CD4-positive, alpha-beta T cell (primary cell): ENCODE measurements around the gene CLCN1. TPM values are rescaled to one million over a fixed set of nuclear protein-coding genes. Genes with fewer than 3 reads are reported as not detected.

Experiments
- ATAC-seq: fragments of 200-7000 bp; cut with Tn5 transposase; one replicate; pipeline ENCODE4 v1.10.0; 2022; ENCODE audit warnings: mild to moderate bottlenecking; ENCODE audit not compliant: poor library complexity
- CTCF ChIA-PET: fragments of 350-600 bp; sonication (Branson Sonifier 250); formaldehyde crosslinking; loops from one replicate; lab custom pipeline; 2021; ENCODE audit warnings: antibody characterized with exemption, inconsistent platforms; lab: Charles Lee
- POLR2A ChIA-PET: fragments of 350-600 bp; sonication (Branson Sonifier 250); formaldehyde crosslinking; loops from one replicate; lab custom pipeline; 2021; ENCODE audit warnings: antibody characterized with exemption, inconsistent platforms; lab: Charles Lee
- DNase-seq, 14 experiments: peaks; one replicate each; pipeline ENCODE4 v3.0.0-alpha.2; 2013 to 2020; ENCODE audit warnings: mixed read lengths in 2 of 14
- H3K27ac ChIP-seq, 2 donors: one replicate each; pipeline versions ENCODE4 v1.5.1 to v1.7.0; 2013; ENCODE audit warnings: low read length in 2 of 2, low read depth in 1 of 2, mild to moderate bottlenecking in 1 of 2
- H3K27me3 ChIP-seq, 2 experiments: 1 replicate in 1 of 2; 2 replicates in 1 of 2; pipeline versions ENCODE4 v1.6.1 to v1.7.0; 2013; ENCODE audit warnings: low read length in 2 of 2, control low read depth in 1 of 2, mild to moderate bottlenecking in 1 of 2, moderate library complexity in 1 of 2; ENCODE audit not compliant: insufficient read depth in 2 of 2, control insufficient read depth in 1 of 2
- H3K36me3 ChIP-seq: one replicate; pipeline ENCODE4 v1.6.1; 2013; ENCODE audit warnings: low read length, control low read depth; ENCODE audit not compliant: insufficient read depth
- H3K4me1 ChIP-seq: one replicate; pipeline ENCODE4 v1.6.1; 2013; ENCODE audit warnings: low read length, control low read depth; ENCODE audit not compliant: insufficient read depth
- H3K4me3 ChIP-seq: one replicate; pipeline ENCODE4 v1.5.1; 2013; ENCODE audit warnings: mild to moderate bottlenecking, low read length, moderate library complexity
- H3K9me3 ChIP-seq, 2 experiments: 1 replicate in 1 of 2; 2 replicates in 1 of 2; pipeline versions ENCODE4 v1.6.1 to v1.7.0; 2013; ENCODE audit warnings: low read length in 2 of 2, mild to moderate bottlenecking in 2 of 2, control low read depth in 1 of 2, moderate library complexity in 1 of 2; ENCODE audit not compliant: control insufficient read depth in 1 of 2, insufficient read depth in 1 of 2
- H3K27ac Mint-ChIP-seq: one replicate; pipeline ENCODE4 v1.8.0; 2020; ENCODE audit warnings: mixed read lengths
- H3K27me3 Mint-ChIP-seq: one replicate; pipeline ENCODE4 v1.8.0; 2021; ENCODE audit warnings: mixed read lengths
- H3K36me3 Mint-ChIP-seq: one replicate; pipeline ENCODE4 v1.8.0; 2021; ENCODE audit warnings: low read depth, mixed read lengths
- H3K4me1 Mint-ChIP-seq: one replicate; pipeline ENCODE4 v1.8.0; 2021; ENCODE audit warnings: low read depth, mixed read lengths
- H3K4me3 Mint-ChIP-seq: one replicate; pipeline ENCODE4 v1.8.0; 2020; ENCODE audit warnings: mild to moderate bottlenecking, mixed read lengths
- H3K9me3 Mint-ChIP-seq: one replicate; pipeline ENCODE4 v1.8.0; 2020; ENCODE audit warnings: mixed read lengths
- CTCF ChIP-seq: fragments of 200-600 bp; IDR thresholded peaks from one replicate; pipeline ENCODE4 v1.8.0; 2022; ENCODE audit warnings: antibody characterized with exemption, mild to moderate bottlenecking
- intact Hi-C, 2 experiments: fragments of 100-400 bp; cut with DNase I in 1 of 2; cut with micrococcal nuclease in 1 of 2; formaldehyde crosslinking; loops; one replicate each; pipeline versions ENCODE4 v1.15.1 to v1.9.0; 2023 to 2025; cut with DNase I, micrococcal nuclease
- total RNA-seq, 174 experiments: library from RNA in 2 of 174; stranded (reverse) in 2 of 174; gene quantifications; one replicate each; pipeline ENCODE4 v1.2.3 and lab custom pipeline; 2021 to 2026

The CLCN1 gene
- total RNA-seq, 2 experiments from 2014 or later = not detected

- Histone ChIP-seq H3K27me3 (no peaks in the 10 kb centered on the region), H3K27ac (no peak overlapping the region), H3K4me3 (no peak overlapping the region), H3K9me3 (peaks cover 0 to 4% of the 10 kb centered on the region in 2 experiments), H3K4me1 (peaks cover 17% of the 10 kb centered on the region), H3K36me3 (peaks cover 73% of the 10 kb centered on the region)
- H3K36me3 Mint-ChIP-seq = peaks cover 76% of the 10 kb centered on the region
- POLR2A ChIA-PET = interaction anchor here (1.3 to 2.0 kb wide), 4 partner anchors 18 to 497 kb away, joined by 4 to 5 read pairs (median 4); partner anchors contain the start of gene CASP2
- ATAC-seq = peak; percentile 74
- H3K27ac Mint-ChIP-seq = peak overlapping the region; percentile 5
- CTCF ChIA-PET = interaction anchor here (0.7 to 2.4 kb wide), 5 partner anchors 12 to 91 kb away, joined by 3 to 27 read pairs (median 4); partner anchors contain the start of gene GSTK1
- H3K9me3 Mint-ChIP-seq = no peaks in the 10 kb centered on the region
- H3K4me3 Mint-ChIP-seq = no peak overlapping the region
- no peaks in the 10 kb centered on the region for H3K27me3 Mint-ChIP-seq
- intact Hi-C loops = loop anchor here (1.0 to 10.0 kb wide), 4 partner anchors 65 to 301 kb away; partner anchors contain the start of gene EPHA1 (in 1 of the 2)
- peak; percentile 53 to 81 (median 65) for DNase-seq
- TF ChIP-seq CTCF = peak; percentile 64
- peaks cover 25% of the 10 kb centered on the region for H3K4me1 Mint-ChIP-seq
Observed at GRCh38 chr7:143305423-143306070, 10.4 kb upstream of the CLCN1 start.

- intact Hi-C loops = loop anchor here (5.0 to 10.0 kb wide), 3 partner anchors 69 to 304 kb away; partner anchors contain the start of gene EPHA1 (in 1 of the 2)
- Mint-ChIP-seq H3K4me1 (peaks cover 37% of the 10 kb centered on the region), H3K27me3 (no peaks in the 10 kb centered on the region), H3K27ac (peak overlapping the region; percentile 6), H3K36me3 (peaks cover 48% of the 10 kb centered on the region), H3K9me3 (no peaks in the 10 kb centered on the region), H3K4me3 (no peak overlapping the region)
- Histone ChIP-seq H3K27me3 (no peaks in the 10 kb centered on the region), H3K36me3 (peaks cover 43% of the 10 kb centered on the region), H3K4me3 (no peak overlapping the region), H3K27ac (no peak overlapping the region), H3K4me1 (peaks cover 27% of the 10 kb centered on the region), H3K9me3 (peaks cover 0 to 7% of the 10 kb centered on the region in 2 experiments)
- ChIA-PET CTCF (interaction anchor here (0.9 to 3.1 kb wide), 2 partner anchors 37 to 68 kb away, joined by 3 to 17 read pairs; no protein-coding TSS in a partner anchor), POLR2A (interaction anchor here (0.6 to 1.6 kb wide), 4 partner anchors 21 to 67 kb away, joined by 3 to 8 read pairs (median 4); partner anchors contain the start of gene CASP2)
- no peak for ATAC-seq
- no peak for TF ChIP-seq CTCF
- no peak for DNase-seq
Observed at GRCh38 chr7:143308632-143309031, 7.3 kb upstream of the CLCN1 start.

- Mint-ChIP-seq H3K4me3 (no peak overlapping the region), H3K4me1 (peaks cover 26% of the 10 kb centered on the region), H3K27ac (no peak overlapping the region), H3K36me3 (no peaks in the 10 kb centered on the region), H3K27me3 (no peaks in the 10 kb centered on the region), H3K9me3 (no peaks in the 10 kb centered on the region)
- H3K4me1 ChIP-seq = peaks cover 16% of the 10 kb centered on the region
- CTCF ChIA-PET = no interaction called here
- no peak overlapping the region for H3K4me3 ChIP-seq
- POLR2A ChIA-PET = no interaction called here
- ATAC-seq (no peak), DNase-seq (no peak)
- peaks cover 0 to 7% of the 10 kb centered on the region in 2 experiments for H3K9me3 ChIP-seq
- no peaks in the 10 kb centered on the region for H3K36me3 ChIP-seq
- no peak for TF ChIP-seq CTCF
- intact Hi-C loops = no loop called here
- no peaks in the 10 kb centered on the region for H3K27me3 ChIP-seq
- H3K27ac ChIP-seq = no peak overlapping the region
Observed at GRCh38 chr7:143314127-143314526, 1.8 kb upstream of the CLCN1 start.
